Activated CD8-positive, alpha-beta T cell treated with anti-CD3 and anti-CD28 coated beads, Interleukin-2, amount 10 ng/mL, durations not matched to agents 7 days and 5 days (primary cell): ENCODE results near the gene LRMDA. TPM values are rescaled to one million over a fixed set of nuclear protein-coding genes. Genes with fewer than 3 reads are reported as not detected.

Experiments used
- ATAC-seq: fragments of 150-1000 bp; cut with Tn5 transposase; one replicate; pipeline ENCODE4 v1.10.0; 2021; ENCODE audit warnings: moderate library complexity
- CTCF ChIA-PET: fragments of 350-600 bp; sonication (Branson Sonifier 250); formaldehyde crosslinking; loops from one replicate; lab custom pipeline; 2021; ENCODE audit warnings: antibody characterized with exemption; lab: Charles Lee
- POLR2A ChIA-PET: fragments of 350-600 bp; sonication (Branson Sonifier 250); formaldehyde crosslinking; loops from one replicate; lab custom pipeline; 2021; ENCODE audit warnings: antibody characterized with exemption; lab: Charles Lee
- DNase-seq: peaks from one replicate; pipeline ENCODE4 v3.0.0-alpha.2; 2020
- H3K27ac Mint-ChIP-seq: one replicate; pipeline ENCODE4 v1.8.0; 2021; ENCODE audit warnings: mild to moderate bottlenecking, mixed read lengths
- H3K27me3 Mint-ChIP-seq: one replicate; pipeline ENCODE4 v1.8.0; 2021; ENCODE audit warnings: low read depth, mixed read lengths
- H3K36me3 Mint-ChIP-seq: one replicate; pipeline ENCODE4 v1.8.0; 2021; ENCODE audit warnings: low read depth, mixed read lengths
- H3K4me1 Mint-ChIP-seq: one replicate; pipeline ENCODE4 v1.8.0; 2021; ENCODE audit warnings: low read depth, mixed read lengths
- H3K4me3 Mint-ChIP-seq: one replicate; pipeline ENCODE4 v1.8.0; 2021; ENCODE audit warnings: mild to moderate bottlenecking, mixed read lengths
- H3K9me3 Mint-ChIP-seq: one replicate; pipeline ENCODE4 v1.8.0; 2022; ENCODE audit warnings: mixed read lengths; ENCODE audit not compliant: insufficient read depth
- total RNA-seq, 2 experiments: library from RNA; stranded (reverse); gene quantifications; one replicate each; pipeline ENCODE4 v1.2.3, GENCODE V29; 2021

The LRMDA gene
- total RNA-seq, 2 experiments from 2014 or later: not detected

DNA sequence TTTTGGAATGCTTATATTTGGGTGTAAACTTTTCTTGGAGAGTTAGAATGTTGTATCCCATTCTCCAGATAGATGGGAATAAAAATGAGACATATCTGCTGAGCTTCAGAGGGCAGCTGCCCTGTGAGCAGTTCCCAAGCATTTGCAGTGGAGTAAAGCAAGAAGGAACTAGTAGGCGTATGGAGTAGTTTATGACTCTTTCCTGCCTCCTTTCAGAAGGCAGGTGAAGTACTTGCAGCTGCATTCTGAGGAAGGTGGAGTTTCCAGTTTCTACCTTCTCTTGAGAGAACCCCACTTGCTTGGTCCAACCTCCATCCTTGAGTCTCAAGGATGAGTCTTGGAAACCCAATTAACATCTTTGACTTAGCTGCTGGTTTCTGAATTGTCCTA, 563.6 kb downstream of the LRMDA start:
- Mint-ChIP-seq H3K27me3 (no peaks in the 10 kb centered on the region), H3K4me1 (no peaks in the 10 kb centered on the region), H3K9me3 (no peaks in the 10 kb centered on the region), H3K36me3 (no peaks in the 10 kb centered on the region), H3K27ac (no peak overlapping the region), H3K4me3 (no peak overlapping the region)
- CTCF ChIA-PET: no interaction called here
- no peak for ATAC-seq
- POLR2A ChIA-PET: no interaction called here
- DNase-seq: no peak

- CTCF ChIA-PET: no interaction called here
- no peak for ATAC-seq
- H3K4me3 Mint-ChIP-seq: no peak overlapping the region
- H3K27ac Mint-ChIP-seq: no peak overlapping the region
- H3K36me3 Mint-ChIP-seq: no peaks in the 10 kb centered on the region
- POLR2A ChIA-PET: no interaction called here
- H3K27me3 Mint-ChIP-seq: no peaks in the 10 kb centered on the region
- no peaks in the 10 kb centered on the region for H3K4me1 Mint-ChIP-seq
- DNase-seq: no peak
- H3K9me3 Mint-ChIP-seq: no peaks in the 10 kb centered on the region
These were observed 564.3 kb downstream of the LRMDA start for GRCh38 chr10:75995720-75996119.

DNA sequence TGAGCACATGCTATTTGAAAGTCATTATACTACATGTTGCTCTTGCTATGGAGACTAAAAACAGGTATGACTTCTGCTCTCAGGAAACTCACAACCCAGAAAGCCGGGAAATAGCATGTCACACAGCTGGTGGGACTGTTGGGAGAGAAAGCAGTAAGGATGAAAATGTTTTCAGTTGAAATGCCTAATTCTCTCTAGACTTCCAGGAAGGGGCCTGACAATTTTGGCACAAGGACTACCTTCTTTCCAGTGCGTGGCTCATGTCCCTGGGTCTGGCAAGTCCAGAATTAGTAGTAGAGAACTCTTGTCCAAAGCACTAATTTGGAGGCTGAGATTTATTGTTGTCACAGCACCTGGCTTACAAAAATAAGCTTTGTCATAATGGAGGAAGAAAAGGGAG, 567.6 kb downstream of the LRMDA start:
- DNase-seq: no peak
- no peaks in the 10 kb centered on the region for H3K36me3 Mint-ChIP-seq
- no peaks in the 10 kb centered on the region for H3K27me3 Mint-ChIP-seq
- POLR2A ChIA-PET: no interaction called here
- H3K9me3 Mint-ChIP-seq: no peaks in the 10 kb centered on the region
- CTCF ChIA-PET: no interaction called here
- H3K27ac Mint-ChIP-seq: no peak overlapping the region
- no peak for ATAC-seq
- no peaks in the 10 kb centered on the region for H3K4me1 Mint-ChIP-seq
- no peak overlapping the region for H3K4me3 Mint-ChIP-seq

GRCh38 chr10:75999515-76000209, 568.2 kb downstream of the LRMDA start:
- DNase-seq: no peak
- CTCF ChIA-PET: no interaction called here
- H3K27ac Mint-ChIP-seq: no peak overlapping the region
- H3K9me3 Mint-ChIP-seq: no peaks in the 10 kb centered on the region
- H3K4me1 Mint-ChIP-seq: no peaks in the 10 kb centered on the region
- no peak for ATAC-seq
- no peak overlapping the region for H3K4me3 Mint-ChIP-seq
- H3K36me3 Mint-ChIP-seq: no peaks in the 10 kb centered on the region
- POLR2A ChIA-PET: no interaction called here
- H3K27me3 Mint-ChIP-seq: no peaks in the 10 kb centered on the region

DNA sequence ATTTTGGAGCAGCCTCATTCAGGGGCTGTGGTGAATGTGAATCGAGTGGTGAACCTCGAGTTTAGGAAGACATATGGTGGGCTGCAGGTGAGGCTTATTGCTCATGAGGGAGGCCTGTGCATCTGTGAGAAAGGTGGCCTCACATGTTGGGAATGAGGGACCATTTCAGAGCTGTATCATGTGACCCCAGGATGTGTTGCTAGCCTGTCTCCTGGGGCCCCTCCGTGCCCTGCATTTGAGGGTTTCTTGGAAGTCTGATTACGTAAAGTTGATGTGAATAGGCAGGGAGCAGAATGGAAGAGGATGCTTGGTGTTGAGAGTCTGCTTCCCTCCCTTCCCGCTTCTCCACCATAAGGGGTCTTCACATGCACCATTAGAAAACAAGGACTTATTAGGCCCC, 569.1 kb downstream of the LRMDA start:
- ChIA-PET CTCF (no interaction called here), POLR2A (no interaction called here)
- Mint-ChIP-seq H3K4me1 (no peaks in the 10 kb centered on the region), H3K9me3 (no peaks in the 10 kb centered on the region), H3K4me3 (no peak overlapping the region), H3K27ac (no peak overlapping the region), H3K27me3 (no peaks in the 10 kb centered on the region), H3K36me3 (no peaks in the 10 kb centered on the region)
- ATAC-seq (no peak), DNase-seq (no peak)

GRCh38 chr10:76001019-76001418, 569.6 kb downstream of the LRMDA start:
- H3K9me3 Mint-ChIP-seq: no peaks in the 10 kb centered on the region
- no peaks in the 10 kb centered on the region for H3K36me3 Mint-ChIP-seq
- H3K4me3 Mint-ChIP-seq: no peak overlapping the region
- H3K27ac Mint-ChIP-seq: no peak overlapping the region
- ChIA-PET CTCF (no interaction called here), POLR2A (no interaction called here)
- H3K4me1 Mint-ChIP-seq: no peaks in the 10 kb centered on the region
- ATAC-seq: no peak
- no peak for DNase-seq
- H3K27me3 Mint-ChIP-seq: no peaks in the 10 kb centered on the region

GRCh38 chr10:76001461-76001860, 570.0 kb downstream of the LRMDA start:
- ATAC-seq (no peak), DNase-seq (no peak)
- no peaks in the 10 kb centered on the region for H3K36me3 Mint-ChIP-seq
- CTCF ChIA-PET: no interaction called here
- POLR2A ChIA-PET: no interaction called here
- H3K9me3 Mint-ChIP-seq: no peaks in the 10 kb centered on the region
- no peak overlapping the region for H3K27ac Mint-ChIP-seq
- H3K4me1 Mint-ChIP-seq: no peaks in the 10 kb centered on the region
- no peaks in the 10 kb centered on the region for H3K27me3 Mint-ChIP-seq
- no peak overlapping the region for H3K4me3 Mint-ChIP-seq

DNA sequence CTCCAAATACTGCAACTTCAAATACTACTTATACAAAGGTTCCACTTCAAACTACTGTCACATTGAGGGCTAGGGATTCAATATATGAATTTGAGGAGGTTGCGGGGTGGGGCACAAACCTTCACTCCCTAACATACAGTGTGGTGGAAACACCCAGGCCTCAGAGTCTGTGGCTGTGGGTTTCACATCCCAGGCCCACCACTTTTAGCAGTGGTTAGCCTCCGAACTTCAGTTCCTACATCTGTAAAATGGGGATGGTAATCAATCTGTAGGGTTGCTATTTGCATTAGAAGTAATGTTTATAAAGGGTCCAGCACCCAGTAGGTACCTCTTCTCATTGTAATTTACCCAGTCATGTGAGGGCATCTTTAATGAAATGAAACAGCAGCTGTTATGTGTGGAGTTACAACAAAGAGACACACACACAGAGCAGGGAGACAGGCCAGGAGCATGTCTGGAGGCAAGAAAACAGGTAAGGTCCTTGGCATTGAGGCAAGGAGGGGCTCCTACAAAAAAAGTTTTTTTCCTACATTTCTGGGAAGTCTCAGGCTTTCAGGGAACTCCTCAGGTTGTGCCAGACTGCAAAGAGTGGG, 570.9 kb downstream of the LRMDA start:
- ATAC-seq: no peak
- Mint-ChIP-seq H3K27ac (no peak overlapping the region), H3K4me3 (no peak overlapping the region), H3K36me3 (no peaks in the 10 kb centered on the region), H3K9me3 (no peaks in the 10 kb centered on the region), H3K4me1 (no peaks in the 10 kb centered on the region), H3K27me3 (no peaks in the 10 kb centered on the region)
- POLR2A ChIA-PET: no interaction called here
- CTCF ChIA-PET: no interaction called here
- DNase-seq: no peak

DNA sequence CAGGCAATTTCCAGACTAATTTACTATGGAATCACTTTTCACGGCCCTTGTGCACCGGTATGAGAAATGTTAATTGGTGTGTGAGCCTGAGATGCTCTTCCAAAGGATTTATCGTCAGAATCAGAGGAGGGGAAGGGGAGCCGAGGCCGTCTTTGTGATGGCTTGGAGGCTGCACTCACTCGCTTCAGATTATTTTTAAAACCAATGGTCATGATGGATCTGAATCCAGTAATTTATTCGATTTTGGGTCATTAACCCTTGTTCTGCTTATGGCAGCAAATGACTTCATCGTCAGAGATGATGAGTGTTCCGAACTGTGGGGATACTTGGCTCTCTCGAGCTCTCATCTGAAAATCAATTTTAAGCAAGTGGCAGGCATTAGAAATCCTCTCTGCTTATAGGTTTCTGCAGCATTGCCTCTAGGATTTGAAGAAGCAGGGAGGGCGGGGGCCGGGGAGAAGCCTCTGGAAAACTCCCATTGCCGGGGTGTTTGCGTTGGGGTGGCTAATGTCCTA, 576.3 kb downstream of the LRMDA start:
- no peak for DNase-seq
- Mint-ChIP-seq H3K9me3 (no peaks in the 10 kb centered on the region), H3K27ac (no peak overlapping the region), H3K27me3 (no peaks in the 10 kb centered on the region), H3K4me3 (no peak overlapping the region), H3K36me3 (no peaks in the 10 kb centered on the region), H3K4me1 (no peaks in the 10 kb centered on the region)
- ATAC-seq: no peak
- ChIA-PET CTCF (no interaction called here), POLR2A (no interaction called here)

DNA sequence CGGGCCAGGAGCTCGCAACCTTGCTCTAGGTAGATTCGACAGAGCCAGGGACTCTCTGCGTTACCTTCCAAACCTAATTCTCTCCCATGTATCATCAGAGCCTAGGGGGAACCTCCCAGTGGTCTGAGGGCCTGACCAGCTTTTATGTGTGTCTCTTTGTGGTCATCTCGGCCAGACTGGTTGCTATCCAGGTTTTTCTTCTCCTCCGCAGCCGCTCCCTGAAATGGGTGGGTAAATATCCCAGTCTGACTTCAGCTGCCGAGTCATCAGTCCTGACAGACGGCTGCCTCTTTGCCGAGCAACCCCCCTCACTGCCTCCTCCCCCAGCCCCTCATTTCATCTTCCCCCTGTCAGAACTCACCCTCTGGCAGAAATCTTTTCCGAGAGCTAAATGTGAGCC, 578.1 kb downstream of the LRMDA start:
- H3K36me3 Mint-ChIP-seq: no peaks in the 10 kb centered on the region
- DNase-seq: no peak
- H3K4me3 Mint-ChIP-seq: no peak overlapping the region
- H3K9me3 Mint-ChIP-seq: no peaks in the 10 kb centered on the region
- ATAC-seq: no peak
- CTCF ChIA-PET: no interaction called here
- H3K27ac Mint-ChIP-seq: no peak overlapping the region
- H3K27me3 Mint-ChIP-seq: no peaks in the 10 kb centered on the region
- POLR2A ChIA-PET: no interaction called here
- H3K4me1 Mint-ChIP-seq: no peaks in the 10 kb centered on the region

GRCh38 chr10:76010703-76011102, 579.3 kb downstream of the LRMDA start:
- POLR2A ChIA-PET: no interaction called here
- DNase-seq (no peak), ATAC-seq (no peak)
- H3K4me1 Mint-ChIP-seq: no peaks in the 10 kb centered on the region
- H3K36me3 Mint-ChIP-seq: no peaks in the 10 kb centered on the region
- H3K9me3 Mint-ChIP-seq: no peaks in the 10 kb centered on the region
- CTCF ChIA-PET: no interaction called here
- H3K4me3 Mint-ChIP-seq: no peak overlapping the region
- H3K27me3 Mint-ChIP-seq: no peaks in the 10 kb centered on the region
- H3K27ac Mint-ChIP-seq: no peak overlapping the region

DNA sequence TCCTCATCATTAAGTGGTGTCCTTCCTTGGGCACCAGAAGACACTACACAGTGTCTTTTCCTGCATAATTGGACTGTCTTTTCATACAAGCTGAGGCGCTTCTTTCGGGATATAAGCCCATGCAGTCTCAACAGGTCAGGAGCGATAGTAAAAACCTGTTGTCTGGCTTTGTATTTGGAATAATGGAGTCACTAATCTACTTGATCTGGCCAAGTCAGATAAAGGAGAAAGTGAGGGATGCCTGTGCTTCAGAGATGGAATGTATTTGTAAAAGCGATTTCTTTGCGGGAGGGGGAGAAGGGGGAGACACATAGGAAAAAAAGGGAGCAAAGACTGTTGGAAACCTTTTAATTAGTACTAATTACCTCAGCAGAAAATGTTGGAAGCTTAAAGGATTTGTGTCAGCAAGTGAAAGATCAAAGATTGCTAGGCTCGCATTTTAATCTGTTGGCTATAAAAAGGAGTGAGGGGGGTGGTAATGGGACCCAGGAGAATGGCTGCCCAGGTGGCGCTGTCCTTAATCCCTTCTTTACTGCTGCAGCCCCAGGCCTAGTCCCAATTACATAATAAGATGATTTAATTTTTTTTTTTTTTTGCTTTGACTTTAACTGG, 581.4 kb downstream of the LRMDA start:
- Mint-ChIP-seq H3K27me3 (no peaks in the 10 kb centered on the region), H3K9me3 (no peaks in the 10 kb centered on the region), H3K27ac (no peak overlapping the region), H3K36me3 (no peaks in the 10 kb centered on the region), H3K4me1 (no peaks in the 10 kb centered on the region), H3K4me3 (no peak overlapping the region)
- ChIA-PET POLR2A (no interaction called here), CTCF (no interaction called here)
- ATAC-seq (no peak), DNase-seq (no peak)
